Fibroblast of the aortic adventitia (primary cell): Measurements from ENCODE around the gene FBXO41. TPM values are rescaled to one million over a fixed set of nuclear protein-coding genes. Genes with fewer than 3 reads are reported as not detected.

Source experiments
- DNase-seq: peaks from one replicate; pipeline ENCODE4 v3.0.0-alpha.2; 2010; ENCODE audit warnings: low read depth
- H3K4me3 ChIP-seq: 2 replicates; pipeline ENCODE4 v1.5.1; 2011; ENCODE audit warnings: low read depth, mild to moderate bottlenecking, control low read depth, low read length, moderate library complexity
- CTCF ChIP-seq: IDR thresholded peaks from 2 replicates; pipeline ENCODE4 v1.5.1; 2011; ENCODE audit warnings: mild to moderate bottlenecking, low read length, control low read depth, inconsistent platforms; ENCODE audit not compliant: insufficient read depth
- total RNA-seq: library from RNA; depleted of rRNA; stranded (reverse); fragments of >200 nt; gene quantifications from 2 replicates; pipeline ENCODE4 v1.2.3, GENCODE V29; 2012; ENCODE audit warnings: low replicate concordance

FBXO41 gene
- total RNA-seq, 1 donor: 0.18 TPM

- no peak for DNase-seq
- TF ChIP-seq CTCF: no peak
- H3K4me3 ChIP-seq: no peak overlapping the region
Observed at GRCh38 chr2:73253901-73254300, 30.4 kb downstream of the FBXO41 start.

- no peak for TF ChIP-seq CTCF
- no peak for DNase-seq
- H3K4me3 ChIP-seq: no peak overlapping the region
Observed at GRCh38 chr2:73253400-73253799, 30.9 kb downstream of the FBXO41 start.

GRCh38 chr2:73252238-73253027 is 31.8 kb downstream of the FBXO41 start:
- DNase-seq: no peak
- no peak for TF ChIP-seq CTCF
- no peak overlapping the region for H3K4me3 ChIP-seq

- no peak for TF ChIP-seq CTCF
- H3K4me3 ChIP-seq: no peak overlapping the region
- no peak for DNase-seq
Observed at GRCh38 chr2:73250872-73251846, 33.1 kb downstream of the FBXO41 start.

GRCh38 chr2:73249636-73250035 is 34.6 kb downstream of the FBXO41 start:
- DNase-seq: no peak
- H3K4me3 ChIP-seq: no peak overlapping the region
- no peak for TF ChIP-seq CTCF

GRCh38 chr2:73246850-73247249 is 37.4 kb downstream of the FBXO41 start:
- no peak overlapping the region for H3K4me3 ChIP-seq
- DNase-seq: no peak
- no peak for TF ChIP-seq CTCF
